Superior temporal gyrus (tissue), 1 donor: Measurements from ENCODE around the gene AMBRA1.
"Not testable (repeated sequence)": the region's sequence is repeated elsewhere in the genome, so short reads cannot be mapped to it uniquely, and the experiment has no call there.

Experiments
- DNase-seq: peaks from one replicate; pipeline ENCODE4 v3.0.0-alpha.2; 2016; ENCODE audit errors: extremely low spot score

Gene AMBRA1

GRCh38 chr11:46382646-46383403 is 211.0 kb downstream of the AMBRA1 start:
- DNase-seq, result peak; percentile 73

GRCh38 chr11:46381819-46382645 is 211.8 kb downstream of the AMBRA1 start:
- no peak for DNase-seq

GRCh38 chr11:46381048-46381818 is 212.6 kb downstream of the AMBRA1 start, which contains the start of gene MDK:
TSS of gene MDK (plus strand) at chr11:46381669. CDS start at chr11:46382058, 389 bp downstream.
- DNase-seq, result no peak

- no peak for DNase-seq
Measured at GRCh38 chr11:46380340-46381047, 213.3 kb downstream of the AMBRA1 start.

GRCh38 chr11:46379482-46380293 is 214.1 kb downstream of the AMBRA1 start:
- DNase-seq, result not testable (repeated sequence)

GRCh38 chr11:46378811-46379481 is 214.9 kb downstream of the AMBRA1 start:
- no peak for DNase-seq

- DNase-seq, result no peak
Measured at GRCh38 chr11:46378296-46378695, 215.5 kb downstream of the AMBRA1 start.

- no peak for DNase-seq
Measured at GRCh38 chr11:46377831-46378230, 216.0 kb downstream of the AMBRA1 start.

- no peak for DNase-seq
Measured at GRCh38 chr11:46377290-46377689, 216.5 kb downstream of the AMBRA1 start.

- no peak for DNase-seq
Measured at GRCh38 chr11:46376258-46377050, 217.4 kb downstream of the AMBRA1 start.

GRCh38 chr11:46375392-46376101 is 218.3 kb downstream of the AMBRA1 start:
- no peak for DNase-seq

GRCh38 chr11:46374815-46375214 is 219.0 kb downstream of the AMBRA1 start:
- DNase-seq, result no peak

GRCh38 chr11:46373787-46374740 is 219.8 kb downstream of the AMBRA1 start:
- DNase-seq, result no peak

GRCh38 chr11:46372501-46372900 is 221.3 kb downstream of the AMBRA1 start:
- DNase-seq, result not testable (repeated sequence)

- no peak for DNase-seq
Measured at GRCh38 chr11:46372086-46372485, 221.7 kb downstream of the AMBRA1 start.

GRCh38 chr11:46371262-46371661 is 222.6 kb downstream of the AMBRA1 start:
- DNase-seq, result not testable (repeated sequence)

GRCh38 chr11:46370253-46370652 is 223.6 kb downstream of the AMBRA1 start:
- no peak for DNase-seq
